Measurements from ENCODE around the gene NAPB.
"Not testable (repeated sequence)": the region's sequence is repeated elsewhere in the genome, so short reads cannot be mapped to it uniquely, and the experiment has no call there.

NAPB gene

GRCh38 chr20:23365390-23366165 is 55.7 kb downstream of the NAPB start:
- no peak for DNase-seq

- no peak for DNase-seq
Observed at GRCh38 chr20:23363257-23363649, 58.0 kb downstream of the NAPB start.

- peak; percentile 11 for DNase-seq
Observed at GRCh38 chr20:23362392-23363256, 58.7 kb downstream of the NAPB start.

GRCh38 chr20:23361476-23362391 is 59.6 kb downstream of the NAPB start, which contains the start of gene GZF1:
Gene GZF1 (plus strand): TSS chr20:23362182. CDS start chr20:23364384, 2,202 bp downstream.
- peak; percentile 84 for DNase-seq

GRCh38 chr20:23361119-23361475 is 60.2 kb downstream of the NAPB start:
- no peak for DNase-seq

GRCh38 chr20:23360531-23360930 is 60.8 kb downstream of the NAPB start:
- DNase-seq: peak; percentile 1

GRCh38 chr20:23358923-23359593 is 62.2 kb downstream of the NAPB start:
- no peak for DNase-seq

- no peak for DNase-seq
Observed at GRCh38 chr20:23358563-23358906, 62.8 kb downstream of the NAPB start.

GRCh38 chr20:23357767-23358562 is 63.3 kb downstream of the NAPB start:
- DNase-seq: peak; percentile 94

- DNase-seq: no peak
Observed at GRCh38 chr20:23356203-23356602, 65.1 kb downstream of the NAPB start.

GRCh38 chr20:23350904-23351838 is 70.1 kb downstream of the NAPB start:
- DNase-seq: peak; percentile 23

- DNase-seq: peak; percentile 85
Observed at GRCh38 chr20:23350196-23350903, 70.9 kb downstream of the NAPB start, which contains the start of gene NXT1. Gene NXT1 (plus strand): TSS chr20:23350791. CDS start chr20:23354042, 3,251 bp downstream.

GRCh38 chr20:23349338-23350195 is 71.7 kb downstream of the NAPB start:
- peak; percentile 28 for DNase-seq

GRCh38 chr20:23348510-23348909 is 72.8 kb downstream of the NAPB start:
- not testable (repeated sequence) for DNase-seq

GRCh38 chr20:23347791-23348190 is 73.5 kb downstream of the NAPB start:
- DNase-seq: no peak

GRCh38 chr20:23346002-23346401 is 75.3 kb downstream of the NAPB start:
- DNase-seq: no peak

- DNase-seq: no peak
Observed at GRCh38 chr20:23344336-23344735, 77.0 kb downstream of the NAPB start.

GRCh38 chr20:23343590-23343989 is 77.7 kb downstream of the NAPB start:
- DNase-seq: no peak

- DNase-seq: no peak
Observed at GRCh38 chr20:23341073-23341472, 80.2 kb downstream of the NAPB start.

All from DMS79 treated with DMSO at 0.1 percent for 48 hours (cell line).